HS-5 (cell line): ENCODE results near the gene FUOM.

Experiments used
- DNase-seq: peaks from one replicate; pipeline ENCODE4 v3.0.0-alpha.2; 2012; ENCODE audit warnings: low read depth

FUOM gene

DNA sequence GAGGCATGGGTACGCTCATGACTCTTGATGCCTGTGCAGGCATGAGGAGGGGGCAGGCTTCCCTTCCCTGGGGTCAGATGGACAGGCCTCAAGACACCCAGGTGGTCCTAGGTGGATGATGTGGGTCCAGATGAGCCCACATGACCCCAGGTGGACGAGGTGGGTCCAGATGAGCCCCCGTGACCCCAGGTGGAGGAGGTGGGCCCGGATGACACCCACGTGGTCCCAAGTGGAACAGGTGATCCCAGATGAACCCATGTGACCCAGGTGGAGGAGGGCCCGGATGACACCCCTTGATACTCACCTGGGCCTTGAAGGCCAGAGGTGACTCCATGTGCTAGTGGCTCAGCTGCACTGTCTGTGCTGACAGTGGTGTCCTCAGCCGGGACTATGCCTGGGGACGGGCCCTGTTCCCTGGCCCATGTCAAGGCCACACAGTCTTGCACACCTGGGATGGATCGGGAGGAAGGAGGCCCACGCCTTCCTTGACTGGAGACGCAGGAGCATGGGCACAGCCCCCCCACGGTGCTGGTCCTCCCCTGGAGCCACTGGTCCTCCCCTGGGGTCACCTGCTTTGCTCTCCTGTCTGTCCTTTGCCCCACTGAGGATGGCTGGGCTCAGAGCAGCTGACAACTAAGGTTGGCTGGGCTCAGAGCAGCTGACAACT lies 7.4 kb downstream of the FUOM start:
- no peak for DNase-seq

GRCh38 chr10:133349577-133350011 lies 8.2 kb downstream of the FUOM start:
- DNase-seq: no peak

DNA sequence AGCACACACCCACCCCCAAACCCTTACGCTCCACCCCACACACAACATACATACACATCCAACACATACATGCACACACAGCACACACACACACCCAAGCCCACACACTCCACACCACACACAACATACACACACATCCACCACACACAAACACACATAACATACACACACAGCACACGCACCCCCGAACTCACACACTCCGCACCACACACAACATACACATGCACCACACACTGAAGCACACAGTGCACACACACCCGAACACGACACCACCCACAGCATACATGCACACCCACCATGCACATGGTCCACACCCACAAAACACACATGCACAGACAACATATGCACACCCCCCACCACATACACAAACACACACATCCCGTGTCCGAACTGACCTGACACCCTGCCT lies 8.7 kb downstream of the FUOM start:
- DNase-seq: no peak

DNA sequence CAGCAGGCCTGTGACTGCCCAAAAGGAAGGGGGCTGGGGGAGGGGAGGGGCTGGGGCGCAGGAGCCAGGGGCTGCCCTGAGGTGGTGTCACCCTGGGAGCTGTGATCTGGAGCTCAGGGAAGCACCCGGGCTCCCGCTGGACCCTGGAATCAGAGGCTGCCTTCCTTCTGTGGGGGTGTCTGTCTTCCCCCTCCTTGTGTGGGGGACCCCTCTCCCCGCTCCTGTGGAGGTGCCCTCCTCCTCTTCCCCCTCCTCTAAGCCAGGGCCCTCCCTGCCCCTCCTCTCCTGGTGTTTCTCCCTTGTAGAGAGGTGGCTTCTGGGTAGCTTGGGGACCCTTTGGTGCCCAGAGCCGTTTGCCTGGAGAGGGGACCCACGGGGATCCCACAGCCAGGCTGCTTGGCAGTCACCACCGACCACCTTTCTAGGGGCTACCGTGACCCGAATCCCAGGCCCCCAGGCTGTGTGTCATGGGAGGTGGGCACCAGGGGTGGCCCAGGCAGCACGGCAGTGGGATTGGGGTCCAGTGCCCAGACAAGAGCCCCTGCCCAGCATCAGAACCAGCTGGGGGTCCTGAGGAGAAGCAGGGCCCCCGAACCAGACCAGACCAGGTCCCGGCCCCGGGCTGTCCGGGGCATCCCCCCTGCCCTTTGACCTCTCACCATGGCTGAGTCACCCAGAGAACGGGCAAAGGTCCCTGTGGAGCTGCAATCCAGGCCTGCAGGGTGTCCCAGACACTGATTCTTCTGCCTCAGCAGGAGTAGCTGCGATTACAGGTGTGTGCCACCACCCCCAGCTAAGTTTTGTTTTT lies 9.9 kb downstream of the FUOM start:
- DNase-seq: no peak

DNA sequence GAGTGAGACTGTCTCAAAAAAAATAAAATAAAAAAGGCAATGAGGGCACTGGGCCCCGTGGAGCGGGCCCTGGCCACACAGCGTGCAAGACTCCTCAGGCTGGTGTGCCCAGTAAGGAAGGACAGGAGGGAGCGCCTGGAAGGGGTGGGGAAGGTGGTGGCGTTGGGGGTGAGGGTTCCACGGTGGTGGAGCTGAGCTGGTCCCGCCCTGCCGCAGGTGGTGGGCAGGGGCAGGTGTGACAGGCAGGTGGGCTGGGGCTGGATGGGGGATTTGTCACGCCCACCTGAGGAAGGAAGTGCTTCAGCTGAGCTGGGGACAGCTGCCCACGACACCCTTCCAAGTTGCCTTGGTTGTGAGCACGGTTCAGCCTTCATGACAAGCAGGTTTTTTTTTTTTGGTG lies 11.4 kb downstream of the FUOM start:
- no peak for DNase-seq

- no peak for DNase-seq
Measured at GRCh38 chr10:133344236-133344635, 13.6 kb downstream of the FUOM start.

DNA sequence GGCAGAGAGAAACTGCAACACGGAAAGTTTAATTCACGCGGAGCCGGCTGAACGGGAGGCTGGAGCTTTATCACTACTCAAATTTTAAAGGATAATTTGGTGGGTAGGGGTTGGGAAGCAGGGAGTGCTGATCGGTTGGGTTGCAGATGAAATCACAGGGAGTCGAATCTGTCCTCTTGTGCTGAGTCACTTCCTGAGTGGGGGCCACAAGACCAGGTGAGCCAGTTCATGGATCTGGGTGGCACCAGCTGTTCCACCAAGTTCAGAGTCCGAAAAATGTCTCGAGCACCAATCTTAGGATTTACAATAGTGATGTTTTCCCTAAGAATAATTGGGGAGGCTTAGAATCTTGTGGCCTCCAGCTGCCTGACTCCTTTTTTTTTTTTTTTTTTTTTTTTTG lies 14.3 kb downstream of the FUOM start:
- DNase-seq: no peak

DNA sequence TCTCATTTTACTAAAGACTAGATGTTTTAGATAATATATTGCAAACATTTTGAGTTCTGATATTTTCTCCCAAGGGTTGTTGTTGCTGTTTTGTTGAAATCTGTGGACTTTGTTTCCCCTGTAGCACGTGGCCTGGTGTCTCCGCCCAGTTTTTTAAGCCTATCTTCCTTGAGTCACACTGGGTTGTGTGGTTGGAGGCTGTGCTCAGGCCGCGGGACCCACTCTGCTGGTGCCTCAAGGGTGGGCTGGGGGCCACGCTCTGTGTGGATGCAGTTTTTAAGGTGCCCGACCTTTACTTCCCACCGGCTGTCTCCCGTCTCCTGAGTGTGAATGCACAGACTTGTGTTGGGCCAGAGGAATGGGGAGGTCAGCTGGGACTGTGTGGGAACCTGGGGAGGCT lies 14.9 kb downstream of the FUOM start:
- no peak for DNase-seq

GRCh38 chr10:133341983-133342382 lies 15.8 kb downstream of the FUOM start:
- DNase-seq: no peak

DNA sequence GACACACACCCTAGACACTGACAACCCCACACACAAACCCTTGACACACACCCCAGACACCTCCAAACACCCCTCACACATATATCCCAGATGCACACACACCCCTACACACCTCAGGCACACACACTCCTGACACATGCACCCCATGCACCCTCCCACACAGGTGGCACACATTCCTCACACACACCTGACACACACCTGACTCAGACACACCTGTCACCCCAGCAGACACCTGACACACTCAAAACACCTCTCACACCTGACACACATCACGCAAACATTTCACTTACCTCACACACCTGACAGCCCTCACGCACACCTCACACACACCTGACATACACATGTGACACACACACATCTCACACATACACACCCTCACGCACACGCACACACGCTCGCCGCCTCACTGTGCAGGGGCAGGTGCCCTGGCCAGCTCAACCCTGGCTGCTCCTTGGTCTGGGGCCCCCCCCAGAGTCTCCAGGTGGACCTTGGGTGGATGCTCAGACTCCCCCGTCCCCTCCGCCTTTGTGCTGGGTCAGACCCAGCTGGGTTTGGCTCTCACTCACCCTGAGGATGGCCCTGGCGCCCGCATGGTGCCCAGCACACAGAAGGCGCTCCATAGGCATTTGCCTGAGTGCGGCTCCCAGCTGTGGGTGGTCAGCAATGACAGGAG lies 18.0 kb downstream of the FUOM start:
- DNase-seq: no peak

- DNase-seq: no peak
Measured at GRCh38 chr10:133338080-133339071, 19.4 kb downstream of the FUOM start.

- no peak for DNase-seq
Measured at GRCh38 chr10:133337370-133337725, 20.5 kb downstream of the FUOM start.

- DNase-seq: no peak
Measured at GRCh38 chr10:133336577-133337369, 21.0 kb downstream of the FUOM start, which contains the start of gene CALY. TSS of gene CALY (minus strand) at chr10:133336896. CDS start at chr10:133328989, 7,907 bp downstream.

DNA sequence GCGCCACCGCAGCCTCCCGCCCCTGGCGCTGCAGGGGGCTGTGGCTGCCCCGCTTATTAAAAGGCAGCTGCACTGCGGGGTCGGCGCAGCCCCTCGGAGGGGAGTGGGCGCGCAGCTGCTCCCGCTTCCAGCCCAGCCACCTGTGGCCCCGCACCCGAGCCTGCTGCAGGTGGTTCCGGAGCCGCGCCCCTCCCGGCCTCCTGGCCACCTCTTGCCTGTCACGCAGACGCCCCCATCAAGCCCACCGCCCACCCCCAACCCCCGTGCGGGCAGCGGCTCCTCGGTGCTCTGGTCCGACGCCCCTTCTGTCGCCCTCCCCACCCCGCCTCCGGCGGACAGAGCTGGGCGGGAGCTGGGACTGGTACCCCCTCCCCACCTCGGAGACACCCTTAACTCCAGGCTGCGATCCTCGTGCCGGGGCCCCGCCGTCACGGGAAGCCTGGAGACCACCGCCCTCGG lies 21.7 kb downstream of the FUOM start:
- no peak for DNase-seq

GRCh38 chr10:133335246-133336117 lies 22.3 kb downstream of the FUOM start:
- no peak for DNase-seq

GRCh38 chr10:133334503-133335245 lies 23.1 kb downstream of the FUOM start:
- DNase-seq: no peak

GRCh38 chr10:133332936-133333699 lies 24.7 kb downstream of the FUOM start:
- DNase-seq: no peak

DNA sequence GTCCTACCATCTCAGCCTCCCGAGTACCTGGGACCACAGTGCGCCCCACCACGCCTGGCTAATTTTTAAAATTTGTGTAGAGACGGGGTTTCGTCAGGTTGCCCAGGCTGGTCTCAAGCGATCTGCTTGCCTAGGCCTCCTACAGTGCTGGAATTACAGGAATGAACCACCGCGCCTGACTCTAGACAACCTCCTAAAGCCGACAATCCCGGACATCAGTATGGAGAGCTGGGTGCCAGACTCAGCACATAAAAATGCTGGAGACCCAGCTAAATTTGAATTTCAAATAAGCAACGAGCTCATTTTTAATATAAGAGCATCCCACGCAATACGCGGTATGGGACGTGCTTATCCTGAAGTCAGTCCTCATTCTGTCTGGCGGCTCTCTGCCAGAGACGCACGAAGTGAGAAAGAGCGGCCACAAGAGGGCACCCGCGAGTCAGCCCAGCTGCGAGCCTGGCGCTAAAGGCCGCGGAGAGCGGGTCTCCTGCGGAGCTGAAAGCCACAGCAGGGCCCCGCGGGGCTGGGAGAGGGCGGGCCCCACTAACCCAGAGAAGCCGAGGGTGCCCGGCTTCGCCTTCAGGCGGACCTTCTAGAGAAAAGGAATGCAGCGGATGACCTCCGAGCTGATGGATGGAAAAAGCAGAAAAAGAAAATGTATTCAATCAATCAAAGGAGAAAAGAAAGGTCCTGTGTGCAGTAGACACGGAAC lies 28.2 kb downstream of the FUOM start:
- DNase-seq: peak; percentile 51
